ENCODE data around the gene TMTC2. TPM values are rescaled to one million over a fixed set of nuclear protein-coding genes. Genes with fewer than 3 reads are reported as not detected.

Gene TMTC2
- total and polyA plus RNA-seq, 2 donors (not counting 1 experiment from before 2014, with no cell fraction given), result 2.4 to 3.2 TPM

- H3K9me3 ChIP-seq (ENCODE audit: control extremely low read depth in 1 of 3, control insufficient read depth in 2 of 3, insufficient read depth in 1 of 3, low read length in 2 of 3), result no peaks in the 10 kb centered on the region
- Mint-ChIP-seq H3K27me3 (no peaks in the 10 kb centered on the region), H3K4me1 (no peaks in the 10 kb centered on the region), H3K4me3 (no peak overlapping the region), H3K9me3 (ENCODE audit: insufficient read depth) (no peaks in the 10 kb centered on the region), H3K27ac (no peak overlapping the region)
- H3K4me1 ChIP-seq (ENCODE audit: control insufficient read depth in 2 of 2, insufficient read depth in 2 of 2, low read length in 2 of 2), result no peaks in the 10 kb centered on the region
- ATAC-seq (ENCODE audit: low read depth) (no peak), DNase-seq (no peak)
- H4K20me1 ChIP-seq (ENCODE audit: control insufficient read depth, insufficient read depth, low read length, poor library complexity, severe bottlenecking), result no peaks in the 10 kb centered on the region
- no peak for TF ChIP-seq CTCF (IDR thresholded peaks at IDR 0.05)
- no peak for TF ChIP-seq EZH2 (IDR thresholded peaks at IDR 0.05; ENCODE audit: borderline replicate concordance, insufficient read depth, low read depth, low read length, poor library complexity, severe bottlenecking)
- H2AFZ ChIP-seq (ENCODE audit: insufficient read depth, low read depth, low read length, poor library complexity, severe bottlenecking), result no peak overlapping the region
- intact Hi-C loops (cut with micrococcal nuclease), result no loop called here
- CTCF ChIA-PET, result no interaction called here
- H3K27me3 ChIP-seq (replicated peaks in 1 of 4; ENCODE audit: control extremely low read depth in 1 of 4, control insufficient read depth in 3 of 4, insufficient read depth in 4 of 4, low read length in 3 of 4), result no peaks in the 10 kb centered on the region
- no peak overlapping the region for H3K4me3 ChIP-seq (ENCODE audit: control extremely low read depth in 1 of 5, extremely low read depth in 1 of 5, insufficient read depth in 1 of 5, low read depth in 2 of 5, low read length in 4 of 5)
- H3K36me3 ChIP-seq (replicated peaks in 1 of 2; ENCODE audit: control extremely low read depth in 1 of 2, control insufficient read depth in 1 of 2, extremely low read depth in 1 of 2, insufficient read depth in 2 of 2, low read length in 1 of 2), result no peaks in the 10 kb centered on the region
- H3K9ac ChIP-seq (ENCODE audit: low read length), result no peak overlapping the region
- H3K27ac ChIP-seq (ENCODE audit: low read length in 2 of 2), result no peak overlapping the region
- no CpG with 5 or more reads among the region's 1 CpG for WGBS (ENCODE audit: insufficient coverage)
- no peak overlapping the region for H3K4me2 ChIP-seq (replicated peaks; ENCODE audit: low read depth, low read length, poor library complexity, severe bottlenecking)
- no peaks in the 10 kb centered on the region for H3K79me2 ChIP-seq (ENCODE audit: control insufficient read depth, insufficient read depth, low read length)
- POLR2A ChIA-PET, result no interaction called here
Measured at GRCh38 chr12:82953397-82953796, 266.7 kb downstream of the TMTC2 start.

GRCh38 chr12:82954064-82954463, 267.4 kb downstream of the TMTC2 start:
- Histone ChIP-seq H3K36me3 (replicated peaks in 1 of 2; ENCODE audit: control extremely low read depth in 1 of 2, control insufficient read depth in 1 of 2, extremely low read depth in 1 of 2, insufficient read depth in 2 of 2, low read length in 1 of 2) (no peaks in the 10 kb centered on the region), H2AFZ (ENCODE audit: insufficient read depth, low read depth, low read length, poor library complexity, severe bottlenecking) (no peak overlapping the region), H3K79me2 (ENCODE audit: control insufficient read depth, insufficient read depth, low read length) (no peaks in the 10 kb centered on the region), H4K20me1 (ENCODE audit: control insufficient read depth, insufficient read depth, low read length, poor library complexity, severe bottlenecking) (no peaks in the 10 kb centered on the region), H3K9ac (ENCODE audit: low read length) (no peak overlapping the region), H3K27ac (ENCODE audit: low read length in 2 of 2) (no peak overlapping the region), H3K4me3 (ENCODE audit: control extremely low read depth in 1 of 5, extremely low read depth in 1 of 5, insufficient read depth in 1 of 5, low read depth in 2 of 5, low read length in 4 of 5) (no peak overlapping the region), H3K4me1 (ENCODE audit: control insufficient read depth in 2 of 2, insufficient read depth in 2 of 2, low read length in 2 of 2) (no peaks in the 10 kb centered on the region), H3K27me3 (replicated peaks in 1 of 4; ENCODE audit: control extremely low read depth in 1 of 4, control insufficient read depth in 3 of 4, insufficient read depth in 4 of 4, low read length in 3 of 4) (no peaks in the 10 kb centered on the region), H3K9me3 (ENCODE audit: control extremely low read depth in 1 of 3, control insufficient read depth in 2 of 3, insufficient read depth in 1 of 3, low read length in 2 of 3) (no peaks in the 10 kb centered on the region), H3K4me2 (replicated peaks; ENCODE audit: low read depth, low read length, poor library complexity, severe bottlenecking) (no peak overlapping the region)
- POLR2A ChIA-PET, result no interaction called here
- no peak for TF ChIP-seq CTCF (IDR thresholded peaks at IDR 0.05)
- Mint-ChIP-seq H3K27me3 (no peaks in the 10 kb centered on the region), H3K27ac (no peak overlapping the region), H3K4me1 (no peaks in the 10 kb centered on the region), H3K4me3 (no peak overlapping the region), H3K9me3 (ENCODE audit: insufficient read depth) (no peaks in the 10 kb centered on the region)
- DNase-seq (no peak), ATAC-seq (ENCODE audit: low read depth) (no peak)
- WGBS (ENCODE audit: insufficient coverage), result 100% methylated on average over 1 of the region's 3 CpGs
- intact Hi-C loops (cut with micrococcal nuclease), result no loop called here
- CTCF ChIA-PET, result no interaction called here

Measured in B cell (primary cell).